ENCODE measurements around the gene NADSYN1. TPM values are rescaled to one million over a fixed set of nuclear protein-coding genes. Genes with fewer than 3 reads are reported as not detected.

The NADSYN1 gene
- polyA plus RNA-seq, 1 donor from 2014 or later = 66.9 TPM

GRCh38 chr11:71440021-71440755 is 12.8 kb upstream of the NADSYN1 start:
- peaks cover 2% of the 10 kb centered on the region for H3K79me2 ChIP-seq (replicated peaks; ENCODE audit: insufficient read depth, low read length)
- peaks cover 19% of the 10 kb centered on the region for H3K36me3 ChIP-seq (ENCODE audit: insufficient read depth, low read length)
- no peaks in the 10 kb centered on the region for H3K9me2 ChIP-seq (ENCODE audit: insufficient read depth, low read length)
- H2AFZ ChIP-seq (ENCODE audit: low read depth, low read length) = no peak overlapping the region
- no peak overlapping the region for H3K9ac ChIP-seq (ENCODE audit: low read length)
- no peaks in the 10 kb centered on the region for H3K27me3 ChIP-seq (ENCODE audit: insufficient read depth, low read depth, low read length)
- no peak overlapping the region for H3K4me2 ChIP-seq (ENCODE audit: low read length)
- no peaks in the 10 kb centered on the region for H3F3A ChIP-seq (ENCODE audit: insufficient read depth, low read length, poor library complexity, severe bottlenecking)
- H3K9me3 ChIP-seq (ENCODE audit: low read length) = no peaks in the 10 kb centered on the region
- H3K4me3 ChIP-seq (ENCODE audit: low read length) = no peak overlapping the region
- TF ChIP-seq, protein P1, sequence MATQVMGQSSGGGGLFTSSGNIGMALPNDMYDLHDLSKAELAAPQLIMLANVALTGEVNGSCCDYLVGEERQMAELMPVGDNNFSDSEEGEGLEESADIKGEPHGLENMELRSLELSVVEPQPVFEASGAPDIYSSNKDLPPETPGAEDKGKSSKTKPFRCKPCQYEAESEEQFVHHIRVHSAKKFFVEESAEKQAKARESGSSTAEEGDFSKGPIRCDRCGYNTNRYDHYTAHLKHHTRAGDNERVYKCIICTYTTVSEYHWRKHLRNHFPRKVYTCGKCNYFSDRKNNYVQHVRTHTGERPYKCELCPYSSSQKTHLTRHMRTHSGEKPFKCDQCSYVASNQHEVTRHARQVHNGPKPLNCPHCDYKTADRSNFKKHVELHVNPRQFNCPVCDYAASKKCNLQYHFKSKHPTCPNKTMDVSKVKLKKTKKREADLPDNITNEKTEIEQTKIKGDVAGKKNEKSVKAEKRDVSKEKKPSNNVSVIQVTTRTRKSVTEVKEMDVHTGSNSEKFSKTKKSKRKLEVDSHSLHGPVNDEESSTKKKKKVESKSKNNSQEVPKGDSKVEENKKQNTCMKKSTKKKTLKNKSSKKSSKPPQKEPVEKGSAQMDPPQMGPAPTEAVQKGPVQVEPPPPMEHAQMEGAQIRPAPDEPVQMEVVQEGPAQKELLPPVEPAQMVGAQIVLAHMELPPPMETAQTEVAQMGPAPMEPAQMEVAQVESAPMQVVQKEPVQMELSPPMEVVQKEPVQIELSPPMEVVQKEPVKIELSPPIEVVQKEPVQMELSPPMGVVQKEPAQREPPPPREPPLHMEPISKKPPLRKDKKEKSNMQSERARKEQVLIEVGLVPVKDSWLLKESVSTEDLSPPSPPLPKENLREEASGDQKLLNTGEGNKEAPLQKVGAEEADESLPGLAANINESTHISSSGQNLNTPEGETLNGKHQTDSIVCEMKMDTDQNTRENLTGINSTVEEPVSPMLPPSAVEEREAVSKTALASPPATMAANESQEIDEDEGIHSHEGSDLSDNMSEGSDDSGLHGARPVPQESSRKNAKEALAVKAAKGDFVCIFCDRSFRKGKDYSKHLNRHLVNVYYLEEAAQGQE (IDR thresholded peaks at IDR 0.05; ENCODE audit: borderline replicate concordance) = no peak
- no peaks in the 10 kb centered on the region for H4K20me1 ChIP-seq (ENCODE audit: insufficient read depth)
- H3K27ac ChIP-seq (ENCODE audit: low read length) = no peak overlapping the region

GRCh38 chr11:71441251-71441650 is 11.8 kb upstream of the NADSYN1 start:
- Histone ChIP-seq H3K9ac (ENCODE audit: low read length) (no peak overlapping the region), H3F3A (ENCODE audit: insufficient read depth, low read length, poor library complexity, severe bottlenecking) (no peaks in the 10 kb centered on the region), H3K9me3 (ENCODE audit: low read length) (no peaks in the 10 kb centered on the region), H2AFZ (ENCODE audit: low read depth, low read length) (no peak overlapping the region), H4K20me1 (ENCODE audit: insufficient read depth) (no peaks in the 10 kb centered on the region), H3K4me3 (ENCODE audit: low read length) (no peak overlapping the region), H3K4me2 (ENCODE audit: low read length) (no peak overlapping the region), H3K79me2 (replicated peaks; ENCODE audit: insufficient read depth, low read length) (peaks cover 7% of the 10 kb centered on the region), H3K9me2 (ENCODE audit: insufficient read depth, low read length) (no peaks in the 10 kb centered on the region), H3K36me3 (ENCODE audit: insufficient read depth, low read length) (peaks cover 19% of the 10 kb centered on the region), H3K27me3 (ENCODE audit: insufficient read depth, low read depth, low read length) (no peaks in the 10 kb centered on the region), H3K27ac (ENCODE audit: low read length) (no peak overlapping the region)
- TF ChIP-seq, protein P1 (IDR thresholded peaks at IDR 0.05; ENCODE audit: borderline replicate concordance) = no peak
- TF ChIP-seq TAF1 (IDR thresholded peaks at IDR 0.05; ENCODE audit: low read depth) = no peak
- TF ChIP-seq, protein P2, sequence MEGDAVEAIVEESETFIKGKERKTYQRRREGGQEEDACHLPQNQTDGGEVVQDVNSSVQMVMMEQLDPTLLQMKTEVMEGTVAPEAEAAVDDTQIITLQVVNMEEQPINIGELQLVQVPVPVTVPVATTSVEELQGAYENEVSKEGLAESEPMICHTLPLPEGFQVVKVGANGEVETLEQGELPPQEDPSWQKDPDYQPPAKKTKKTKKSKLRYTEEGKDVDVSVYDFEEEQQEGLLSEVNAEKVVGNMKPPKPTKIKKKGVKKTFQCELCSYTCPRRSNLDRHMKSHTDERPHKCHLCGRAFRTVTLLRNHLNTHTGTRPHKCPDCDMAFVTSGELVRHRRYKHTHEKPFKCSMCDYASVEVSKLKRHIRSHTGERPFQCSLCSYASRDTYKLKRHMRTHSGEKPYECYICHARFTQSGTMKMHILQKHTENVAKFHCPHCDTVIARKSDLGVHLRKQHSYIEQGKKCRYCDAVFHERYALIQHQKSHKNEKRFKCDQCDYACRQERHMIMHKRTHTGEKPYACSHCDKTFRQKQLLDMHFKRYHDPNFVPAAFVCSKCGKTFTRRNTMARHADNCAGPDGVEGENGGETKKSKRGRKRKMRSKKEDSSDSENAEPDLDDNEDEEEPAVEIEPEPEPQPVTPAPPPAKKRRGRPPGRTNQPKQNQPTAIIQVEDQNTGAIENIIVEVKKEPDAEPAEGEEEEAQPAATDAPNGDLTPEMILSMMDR (IDR thresholded peaks at IDR 0.05; ENCODE audit: poor library complexity, severe bottlenecking) = no peak
- TF ChIP-seq SMC3 (conservative IDR thresholded peaks at IDR 0.05; ENCODE audit: poor library complexity) = no peak
- no peak for TF ChIP-seq RAD21 (conservative IDR thresholded peaks at IDR 0.05)
- no peak for TF ChIP-seq EZH2 (IDR thresholded peaks at IDR 0.05; ENCODE audit: borderline replicate concordance, insufficient read depth, low read length, poor library complexity, severe bottlenecking)
- no peak for TF ChIP-seq EP300 (conservative IDR thresholded peaks at IDR 0.05; ENCODE audit: poor library complexity, severe bottlenecking)
- no peak for TF ChIP-seq POLR2AphosphoS5 (IDR thresholded peaks at IDR 0.05)
- TF ChIP-seq MXI1 (conservative IDR thresholded peaks at IDR 0.05; ENCODE audit: poor library complexity, severe bottlenecking) = no peak
